PFSK-1 (cell line): ENCODE results near the gene NOCT.

Source experiments
- FOXP2 ChIP-seq: optimal IDR thresholded peaks from 2 replicates; pipeline ENCODE3; 2011; ENCODE audit warnings: borderline replicate concordance, control low read depth, inconsistent platforms; ENCODE audit not compliant: insufficient read depth; ENCODE audit errors: extremely low read length, extremely low read depth
- POLR2AphosphoS5 ChIP-seq: IDR thresholded peaks from 2 replicates; pipeline ENCODE4 v1.6.1; 2012; ENCODE audit warnings: low read depth, mild to moderate bottlenecking, control low read depth, low read length, moderate library complexity
- REST ChIP-seq, 2 experiments: IDR thresholded peaks; 2 replicates each; pipeline versions ENCODE4 v1.6.1 to v1.8.0; 2011 to 2012; ENCODE audit warnings: low read depth in 2 of 2, low read length in 2 of 2, control low read depth in 1 of 2, inconsistent platforms in 1 of 2, mild to moderate bottlenecking in 1 of 2, moderate library complexity in 1 of 2; ENCODE audit not compliant: insufficient read depth in 1 of 2
- SIN3A ChIP-seq: IDR thresholded peaks from 2 replicates; pipeline ENCODE4 v1.6.1; 2012; ENCODE audit warnings: mild to moderate bottlenecking, low read length, moderate library complexity, borderline replicate concordance; ENCODE audit not compliant: insufficient read depth
- TAF1 ChIP-seq: IDR thresholded peaks from 2 replicates; pipeline ENCODE4 v1.6.1; 2012; ENCODE audit warnings: low read length, control low read depth, borderline replicate concordance; ENCODE audit not compliant: insufficient read depth

Gene NOCT

DNA sequence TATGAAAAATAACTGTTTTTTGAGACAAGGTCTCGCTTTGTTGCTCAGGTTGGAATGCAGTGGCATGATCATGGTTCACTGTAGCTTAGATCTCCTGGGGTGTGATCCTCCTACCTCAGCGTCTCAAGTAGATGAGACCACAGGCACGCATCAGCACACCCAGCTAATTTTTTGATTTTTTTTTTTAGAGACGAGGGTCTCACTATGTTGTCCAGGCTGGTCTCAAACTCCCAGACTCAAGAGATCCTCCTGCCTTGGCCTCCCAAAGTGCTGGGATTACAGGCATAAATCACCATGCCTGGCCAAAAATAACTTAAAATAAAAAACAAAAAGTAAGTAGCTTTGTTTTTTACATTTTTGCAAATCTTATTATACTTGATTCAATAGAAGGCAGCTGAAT is 63.3 kb downstream of the NOCT start:
- TF ChIP-seq POLR2AphosphoS5 (no peak), SIN3A (no peak), FOXP2 (no peak), TAF1 (no peak), REST (IDR thresholded peaks at IDR 0.05; ENCODE audit: insufficient read depth in 1 of 2, low read depth in 2 of 2, low read length in 2 of 2) (no peak)

- TF ChIP-seq FOXP2 (peak; percentile 81), POLR2AphosphoS5 (peak; percentile 36; the same call in 1 of the 2 replicates), TAF1 (peak; percentile 35; the same call in 1 of the 2 replicates), REST (IDR thresholded peaks at IDR 0.05; ENCODE audit: insufficient read depth in 1 of 2, low read depth in 2 of 2, low read length in 2 of 2) (no peak), SIN3A (peak; percentile 99)
These were observed 67.4 kb downstream of the NOCT start for GRCh38 chr4:139082750-139083606.

DNA sequence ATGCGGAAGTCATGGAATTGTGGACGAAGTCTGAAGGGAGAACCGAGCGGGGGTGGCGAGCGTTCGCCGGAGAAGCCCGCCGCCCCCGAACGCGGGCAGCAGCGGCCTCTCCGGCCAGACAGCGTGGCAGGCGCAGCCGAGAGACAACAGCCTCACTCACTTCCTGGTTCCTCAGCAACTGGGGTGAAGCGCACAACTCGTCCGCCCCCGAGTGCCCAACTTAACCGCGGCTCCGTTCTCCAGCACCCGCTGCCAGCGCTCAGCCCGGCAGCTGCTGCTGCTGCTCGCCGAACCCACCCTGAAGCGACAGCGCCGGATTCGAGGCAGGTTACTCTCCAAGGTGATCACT is 68.0 kb downstream of the NOCT start:
- TF ChIP-seq REST (IDR thresholded peaks at IDR 0.05; ENCODE audit: insufficient read depth in 1 of 2, low read depth in 2 of 2, low read length in 2 of 2) (no peak), POLR2AphosphoS5 (no peak), FOXP2 (no peak), TAF1 (no peak), SIN3A (no peak)

GRCh38 chr4:139083956-139084803 is 68.6 kb downstream of the NOCT start:
- TF ChIP-seq SIN3A: peak; percentile 85; the same call in 1 of the 2 replicates
- TF ChIP-seq REST (IDR thresholded peaks at IDR 0.05; ENCODE audit: insufficient read depth in 1 of 2, low read depth in 2 of 2, low read length in 2 of 2): no peak; a peak in 1 of 4 replicates
- TF ChIP-seq FOXP2: peak; percentile 12
- TF ChIP-seq TAF1: peak; percentile 76; the same call in 1 of the 2 replicates
- TF ChIP-seq POLR2AphosphoS5: peak; percentile 22; the same call in 1 of the 2 replicates
